ENCODE data around the gene TXK. TPM values are rescaled to one million over a fixed set of nuclear protein-coding genes. Genes with fewer than 3 reads are reported as not detected.

Gene TXK
- total RNA-seq, 1 experiment from 2014 or later: 2.6 TPM

- H3K27me3 ChIP-seq (ENCODE audit: insufficient read depth, low read depth): no peaks in the 10 kb centered on the region
- no peaks in the 10 kb centered on the region for H3K9me2 ChIP-seq (ENCODE audit: insufficient read depth)
- no peaks in the 10 kb centered on the region for H3K4me1 ChIP-seq (replicated peaks; ENCODE audit: insufficient read depth)
- ChIA-PET CTCF (no interaction called here), POLR2A (ENCODE audit: unreplicated experiment) (no interaction called here)
- no peaks in the 10 kb centered on the region for H4K20me1 ChIP-seq (ENCODE audit: insufficient read depth)
- peaks cover 17% of the 10 kb centered on the region; the same call in 1 of the 2 replicates for H3K36me3 ChIP-seq (ENCODE audit: low read depth)
- BruUV-seq (replicated peaks): no TSS peak
- H3K9me3 ChIP-seq (ENCODE audit: insufficient read depth, low read depth): peaks cover 12% of the 10 kb centered on the region; the same call in 1 of the 2 replicates
- no peak overlapping the region for H2AFZ ChIP-seq
- no peak overlapping the region for H3K4me3 ChIP-seq
- no peaks in the 10 kb centered on the region for H3F3A ChIP-seq (ENCODE audit: insufficient read depth, low read depth)
- DNase-seq: no peak
- TF ChIP-seq EZH2 (IDR thresholded peaks at IDR 0.05; ENCODE audit: low read depth) (no peak), CTCF (conservative IDR thresholded peaks at IDR 0.05) (no peak)
- no peak overlapping the region for H3K4me2 ChIP-seq
- intact Hi-C loops (cut with micrococcal nuclease; ENCODE audit: unreplicated experiment): no loop called here
- no peak overlapping the region for H3K27ac ChIP-seq
- H3K79me2 ChIP-seq (ENCODE audit: low read depth): no peaks in the 10 kb centered on the region
Measured at GRCh38 chr4:48156423-48156822, 22.4 kb upstream of the TXK start.

DNA sequence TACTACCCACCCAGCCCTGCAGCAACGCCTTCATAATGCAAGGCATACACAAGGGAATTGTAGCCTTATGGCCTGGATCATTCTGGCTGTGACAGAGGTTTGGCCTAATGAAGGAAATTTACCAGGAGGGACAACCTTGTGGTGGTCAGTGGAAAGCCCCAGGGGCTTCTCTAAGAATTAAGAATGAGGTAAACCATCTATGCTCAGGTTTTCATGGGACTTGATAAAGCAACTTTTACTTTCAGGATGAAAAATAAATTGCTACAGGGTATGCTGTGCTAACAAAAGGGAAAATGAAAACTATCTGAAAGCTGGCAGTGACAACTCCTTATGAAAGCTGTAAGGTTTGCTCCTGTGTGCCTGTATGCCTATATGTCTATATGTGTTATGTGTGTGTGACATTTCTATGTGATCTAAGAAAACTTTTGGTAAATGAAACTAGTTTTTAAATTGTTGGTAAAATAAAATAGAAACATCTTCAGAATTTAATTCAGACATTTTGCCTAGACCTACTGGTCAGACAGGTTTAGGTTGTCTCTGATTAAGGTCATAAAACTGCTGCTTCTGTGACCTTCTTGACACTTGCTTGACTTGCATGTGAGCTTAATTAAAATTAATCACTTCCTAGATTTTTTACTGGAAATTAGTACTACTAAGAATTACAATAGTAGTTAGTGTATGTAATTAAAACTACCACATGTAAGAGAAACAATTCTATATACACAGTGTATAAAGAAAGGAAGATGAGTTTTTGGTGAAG lies 19.9 kb upstream of the TXK start:
- Histone ChIP-seq H3K4me2 (no peak overlapping the region), H3K4me1 (replicated peaks; ENCODE audit: insufficient read depth) (no peaks in the 10 kb centered on the region), H3K4me3 (no peak overlapping the region), H3K9me3 (ENCODE audit: insufficient read depth, low read depth) (peaks cover 12% of the 10 kb centered on the region; the same call in 1 of the 2 replicates), H3K27me3 (ENCODE audit: insufficient read depth, low read depth) (no peaks in the 10 kb centered on the region), H3K79me2 (ENCODE audit: low read depth) (no peaks in the 10 kb centered on the region), H4K20me1 (ENCODE audit: insufficient read depth) (no peaks in the 10 kb centered on the region), H2AFZ (no peak overlapping the region), H3F3A (ENCODE audit: insufficient read depth, low read depth) (no peaks in the 10 kb centered on the region), H3K27ac (no peak overlapping the region), H3K36me3 (ENCODE audit: low read depth) (peaks cover 17% of the 10 kb centered on the region; the same call in 1 of the 2 replicates), H3K9me2 (ENCODE audit: insufficient read depth) (no peaks in the 10 kb centered on the region)
- ChIA-PET CTCF (no interaction called here), POLR2A (ENCODE audit: unreplicated experiment) (no interaction called here)
- BruUV-seq (replicated peaks): no TSS peak
- intact Hi-C loops (cut with micrococcal nuclease; ENCODE audit: unreplicated experiment): no loop called here
- TF ChIP-seq EZH2 (IDR thresholded peaks at IDR 0.05; ENCODE audit: low read depth): no peak
- no peak for TF ChIP-seq CTCF (conservative IDR thresholded peaks at IDR 0.05)
- DNase-seq: no peak

GRCh38 chr4:48152259-48152658 lies 18.2 kb upstream of the TXK start:
- Histone ChIP-seq H3K4me3 (no peak overlapping the region), H3K79me2 (ENCODE audit: low read depth) (no peaks in the 10 kb centered on the region), H3K9me2 (ENCODE audit: insufficient read depth) (no peaks in the 10 kb centered on the region), H3K4me1 (replicated peaks; ENCODE audit: insufficient read depth) (no peaks in the 10 kb centered on the region), H2AFZ (no peak overlapping the region), H3K27ac (no peak overlapping the region), H3K4me2 (no peak overlapping the region), H3F3A (ENCODE audit: insufficient read depth, low read depth) (no peaks in the 10 kb centered on the region), H4K20me1 (ENCODE audit: insufficient read depth) (no peaks in the 10 kb centered on the region), H3K36me3 (ENCODE audit: low read depth) (peaks cover 17% of the 10 kb centered on the region; the same call in 1 of the 2 replicates), H3K9me3 (ENCODE audit: insufficient read depth, low read depth) (peaks cover 12% of the 10 kb centered on the region; the same call in 1 of the 2 replicates), H3K27me3 (ENCODE audit: insufficient read depth, low read depth) (no peaks in the 10 kb centered on the region)
- no peak for DNase-seq
- intact Hi-C loops (cut with micrococcal nuclease; ENCODE audit: unreplicated experiment): no loop called here
- ChIA-PET CTCF (no interaction called here), POLR2A (ENCODE audit: unreplicated experiment) (no interaction called here)
- TF ChIP-seq CTCF (conservative IDR thresholded peaks at IDR 0.05) (no peak), EZH2 (IDR thresholded peaks at IDR 0.05; ENCODE audit: low read depth) (no peak)
- no TSS peak for BruUV-seq (replicated peaks)
